GM18909 (cell line): ENCODE results near the gene PDZD8.

Experiments used
- ATAC-seq: cut with Tn5 transposase; IDR thresholded peaks from one replicate; pipeline ENCODE4 v1.9.1; 2021; ENCODE audit warnings: mild to moderate bottlenecking; ENCODE audit not compliant: unreplicated experiment, poor library complexity

The PDZD8 gene

GRCh38 chr10:117352724-117353123, 22.5 kb downstream of the PDZD8 start:
- ATAC-seq = no peak

GRCh38 chr10:117351996-117352395, 23.2 kb downstream of the PDZD8 start:
- ATAC-seq = no peak

- ATAC-seq = no peak
Observed at GRCh38 chr10:117351558-117351957, 23.7 kb downstream of the PDZD8 start.

- peak; percentile 77 for ATAC-seq
Observed at GRCh38 chr10:117350909-117351308, 24.3 kb downstream of the PDZD8 start.

GRCh38 chr10:117348236-117348635, 27.0 kb downstream of the PDZD8 start:
- no peak for ATAC-seq

- no peak for ATAC-seq
Observed at GRCh38 chr10:117346574-117346973, 28.7 kb downstream of the PDZD8 start.

- no peak for ATAC-seq
Observed at GRCh38 chr10:117345143-117345542, 30.1 kb downstream of the PDZD8 start.

- ATAC-seq = no peak
Observed at GRCh38 chr10:117342641-117343040, 32.6 kb downstream of the PDZD8 start.

GRCh38 chr10:117341061-117341460, 34.2 kb downstream of the PDZD8 start:
- no peak for ATAC-seq

GRCh38 chr10:117339979-117340378, 35.3 kb downstream of the PDZD8 start:
- ATAC-seq = no peak

- ATAC-seq = no peak
Observed at GRCh38 chr10:117339578-117339977, 35.7 kb downstream of the PDZD8 start.

- no peak for ATAC-seq
Observed at GRCh38 chr10:117334926-117335325, 40.3 kb downstream of the PDZD8 start.

GRCh38 chr10:117334066-117334465, 41.2 kb downstream of the PDZD8 start:
- ATAC-seq = no peak

- ATAC-seq = no peak
Observed at GRCh38 chr10:117327262-117327661, 48.0 kb downstream of the PDZD8 start.

- ATAC-seq = no peak
Observed at GRCh38 chr10:117324367-117324766, 50.9 kb downstream of the PDZD8 start.

- ATAC-seq = no peak
Observed at GRCh38 chr10:117322260-117322659, 53.0 kb downstream of the PDZD8 start.

GRCh38 chr10:117320050-117320665, 55.1 kb downstream of the PDZD8 start:
- ATAC-seq = no peak

- ATAC-seq = no peak
Observed at GRCh38 chr10:117318909-117319308, 56.3 kb downstream of the PDZD8 start.

- no peak for ATAC-seq
Observed at GRCh38 chr10:117316701-117317100, 58.5 kb downstream of the PDZD8 start.

GRCh38 chr10:117313641-117314040, 61.6 kb downstream of the PDZD8 start:
- no peak for ATAC-seq

GRCh38 chr10:117312430-117312829, 62.8 kb downstream of the PDZD8 start:
- ATAC-seq = no peak

GRCh38 chr10:117311261-117311660, 64.0 kb downstream of the PDZD8 start:
- ATAC-seq = no peak

GRCh38 chr10:117306674-117307073, 68.6 kb downstream of the PDZD8 start:
- no peak for ATAC-seq
